Duodenal mucosa (tissue), 2 donors: ENCODE data around the gene TMEM106B.

Experiments
- H3K27ac ChIP-seq: one replicate; pipeline ENCODE4 v1.7.0; 2013; ENCODE audit warnings: low read depth, low read length
- H3K27me3 ChIP-seq, 2 donors: one replicate each; pipeline ENCODE4 v1.7.0; 2013; ENCODE audit warnings: low read length in 2 of 2, control low read depth in 1 of 2; ENCODE audit not compliant: insufficient read depth in 2 of 2, control insufficient read depth in 1 of 2
- H3K36me3 ChIP-seq, 2 donors: one replicate each; pipeline ENCODE4 v1.7.0; 2013; ENCODE audit warnings: low read length in 2 of 2, control low read depth in 1 of 2; ENCODE audit not compliant: insufficient read depth in 2 of 2, control insufficient read depth in 1 of 2
- H3K4me1 ChIP-seq, 2 donors: one replicate each; pipeline ENCODE4 v1.7.0; 2013; ENCODE audit warnings: low read length in 2 of 2, control low read depth in 1 of 2; ENCODE audit not compliant: insufficient read depth in 2 of 2, control insufficient read depth in 1 of 2
- H3K4me3 ChIP-seq, 2 donors: one replicate each; pipeline ENCODE4 v1.7.0; 2013; ENCODE audit warnings: low read length in 2 of 2, low read depth in 1 of 2
- H3K9ac ChIP-seq, 2 donors: one replicate each; pipeline ENCODE4 v1.7.0; 2013; ENCODE audit warnings: low read length in 2 of 2, low read depth in 1 of 2
- H3K9me3 ChIP-seq, 2 donors: one replicate each; pipeline ENCODE4 v1.7.0; 2013; ENCODE audit warnings: low read length in 2 of 2, control low read depth in 1 of 2; ENCODE audit not compliant: control insufficient read depth in 1 of 2

The TMEM106B gene

GRCh38 chr7:12244694-12245093 lies 33.6 kb downstream of the TMEM106B start:
- Histone ChIP-seq H3K4me3 (no peak overlapping the region), H3K9ac (no peak overlapping the region), H3K4me1 (no peaks in the 10 kb centered on the region), H3K27me3 (no peaks in the 10 kb centered on the region), H3K36me3 (no peaks in the 10 kb centered on the region), H3K27ac (no peak overlapping the region), H3K9me3 (no peaks in the 10 kb centered on the region)

- no peaks in the 10 kb centered on the region for H3K4me1 ChIP-seq
- no peak overlapping the region for H3K9ac ChIP-seq
- no peaks in the 10 kb centered on the region for H3K27me3 ChIP-seq
- H3K9me3 ChIP-seq, result no peaks in the 10 kb centered on the region
- H3K27ac ChIP-seq, result no peak overlapping the region
- no peaks in the 10 kb centered on the region for H3K36me3 ChIP-seq
- no peak overlapping the region for H3K4me3 ChIP-seq
These were observed 38.6 kb downstream of the TMEM106B start for GRCh38 chr7:12249706-12250105.

GRCh38 chr7:12250232-12250631 lies 39.1 kb downstream of the TMEM106B start:
- no peak overlapping the region for H3K9ac ChIP-seq
- no peak overlapping the region for H3K27ac ChIP-seq
- no peaks in the 10 kb centered on the region for H3K36me3 ChIP-seq
- H3K4me1 ChIP-seq, result no peaks in the 10 kb centered on the region
- no peak overlapping the region for H3K4me3 ChIP-seq
- H3K9me3 ChIP-seq, result no peaks in the 10 kb centered on the region
- H3K27me3 ChIP-seq, result no peaks in the 10 kb centered on the region

GRCh38 chr7:12256090-12256489 lies 45.0 kb downstream of the TMEM106B start:
- no peaks in the 10 kb centered on the region for H3K36me3 ChIP-seq
- H3K27me3 ChIP-seq, result no peaks in the 10 kb centered on the region
- H3K27ac ChIP-seq, result no peak overlapping the region
- H3K9ac ChIP-seq, result no peak overlapping the region
- no peaks in the 10 kb centered on the region for H3K9me3 ChIP-seq
- H3K4me1 ChIP-seq, result peaks cover 0 to 7% of the 10 kb centered on the region in 2 donors
- H3K4me3 ChIP-seq, result no peak overlapping the region

- peak overlapping the region in 1 of 2 donors; percentile 4 for H3K9ac ChIP-seq
- H3K27ac ChIP-seq, result no peak overlapping the region
- H3K36me3 ChIP-seq, result no peaks in the 10 kb centered on the region
- H3K4me3 ChIP-seq, result peak overlapping the region; percentile 49 to 50
- H3K9me3 ChIP-seq, result no peaks in the 10 kb centered on the region
- H3K27me3 ChIP-seq, result no peaks in the 10 kb centered on the region
- peaks cover 0 to 7% of the 10 kb centered on the region in 2 donors for H3K4me1 ChIP-seq
These were observed 46.5 kb downstream of the TMEM106B start for GRCh38 chr7:12257582-12257981.

- peak overlapping the region in 1 of 2 donors; percentile 4 for H3K9ac ChIP-seq
- H3K4me3 ChIP-seq, result peak overlapping the region in 1 of 2 donors; percentile 50
- H3K27me3 ChIP-seq, result no peaks in the 10 kb centered on the region
- no peak overlapping the region for H3K27ac ChIP-seq
- peaks cover 0 to 7% of the 10 kb centered on the region in 2 donors for H3K4me1 ChIP-seq
- H3K36me3 ChIP-seq, result no peaks in the 10 kb centered on the region
- no peaks in the 10 kb centered on the region for H3K9me3 ChIP-seq
These were observed 47.0 kb downstream of the TMEM106B start for GRCh38 chr7:12258074-12258473.

GRCh38 chr7:12267542-12267941 lies 56.4 kb downstream of the TMEM106B start:
- no peak overlapping the region for H3K4me3 ChIP-seq
- H3K27ac ChIP-seq, result no peak overlapping the region
- no peaks in the 10 kb centered on the region for H3K9me3 ChIP-seq
- H3K36me3 ChIP-seq, result no peaks in the 10 kb centered on the region
- no peak overlapping the region for H3K9ac ChIP-seq
- H3K27me3 ChIP-seq, result no peaks in the 10 kb centered on the region
- H3K4me1 ChIP-seq, result no peaks in the 10 kb centered on the region

- Histone ChIP-seq H3K36me3 (no peaks in the 10 kb centered on the region), H3K27me3 (no peaks in the 10 kb centered on the region), H3K4me3 (no peak overlapping the region), H3K27ac (no peak overlapping the region), H3K9ac (no peak overlapping the region), H3K4me1 (no peaks in the 10 kb centered on the region), H3K9me3 (no peaks in the 10 kb centered on the region)
These were observed 58.2 kb downstream of the TMEM106B start for GRCh38 chr7:12269100-12269895.

GRCh38 chr7:12281038-12281437 lies 69.9 kb downstream of the TMEM106B start:
- H3K27me3 ChIP-seq, result peaks cover 0 to 3% of the 10 kb centered on the region in 2 donors
- H3K4me3 ChIP-seq, result no peak overlapping the region
- no peak overlapping the region for H3K27ac ChIP-seq
- H3K36me3 ChIP-seq, result no peaks in the 10 kb centered on the region
- no peaks in the 10 kb centered on the region for H3K4me1 ChIP-seq
- no peak overlapping the region for H3K9ac ChIP-seq
- no peaks in the 10 kb centered on the region for H3K9me3 ChIP-seq

- H3K27ac ChIP-seq, result no peak overlapping the region
- no peaks in the 10 kb centered on the region for H3K36me3 ChIP-seq
- no peak overlapping the region for H3K4me3 ChIP-seq
- H3K27me3 ChIP-seq, result no peaks in the 10 kb centered on the region
- no peak overlapping the region for H3K9ac ChIP-seq
- H3K4me1 ChIP-seq, result no peaks in the 10 kb centered on the region
- peaks cover 5% of the 10 kb centered on the region in 2 donors for H3K9me3 ChIP-seq
These were observed 76.8 kb downstream of the TMEM106B start for GRCh38 chr7:12287901-12288300.
